Panc1 (cell line): ENCODE data around the gene WFDC12. TPM values are rescaled to one million over a fixed set of nuclear protein-coding genes. Genes with fewer than 3 reads are reported as not detected.

Experiments
- ATAC-seq: fragments of 200-7000 bp; cut with Tn5 transposase; 2 replicates; pipeline ENCODE4 v1.9.1; 2020; ENCODE audit warnings: mild to moderate bottlenecking, moderate library complexity
- BruUV-seq: library from RNA; stranded (reverse); fragments of 400-500 nt; replicated peaks from 2 replicates; lab custom pipeline; 2021; lab: Mats Ljungman, UMichigan
- CTCF ChIA-PET: fragments of 300-600 bp; sonication (Branson Sonifier 250); formaldehyde crosslinking; loops from one replicate; lab custom pipeline; 2022; ENCODE audit warnings: antibody characterized with exemption; lab: Charles Lee
- POLR2A ChIA-PET: fragments of 300-600 bp; sonication (Branson Sonifier 250); formaldehyde crosslinking; loops from one replicate; lab custom pipeline; 2022; ENCODE audit warnings: antibody characterized with exemption; lab: Charles Lee
- DNase-seq: peaks from one replicate; pipeline ENCODE4 v3.0.0-alpha.2; 2010; ENCODE audit warnings: low read depth, low spot score
- H3K27ac ChIP-seq: 2 replicates; pipeline ENCODE4 v1.5.1; 2011; ENCODE audit warnings: mild to moderate bottlenecking, low read length, inconsistent platforms
- H3K27me3 ChIP-seq: fragments of 200-500 bp; sonication (Bioruptor generic); 2 replicates; pipeline ENCODE4 v1.6.0; 2014; ENCODE audit warnings: low read length, inconsistent platforms; ENCODE audit not compliant: control insufficient read depth, insufficient read depth
- H3K36me3 ChIP-seq: fragments of 200-500 bp; sonication (Bioruptor generic); 2 replicates; pipeline ENCODE4 v1.5.1; 2014; ENCODE audit warnings: inconsistent platforms, mild to moderate bottlenecking, low read length, moderate library complexity; ENCODE audit not compliant: control insufficient read depth, insufficient read depth
- H3K4me1 ChIP-seq: 2 replicates; pipeline ENCODE4 v1.5.1; 2011; ENCODE audit warnings: inconsistent platforms, mild to moderate bottlenecking, low read length, moderate library complexity; ENCODE audit not compliant: control insufficient read depth, insufficient read depth
- H3K4me3 ChIP-seq, 2 experiments: 2 replicates each; pipeline ENCODE4 v1.5.1; 2011 to 2012; ENCODE audit warnings: low read depth in 2 of 2, low read length in 2 of 2, mild to moderate bottlenecking in 2 of 2, inconsistent platforms in 1 of 2, moderate library complexity in 1 of 2
- H3K9me3 ChIP-seq: fragments of 200-500 bp; sonication (Bioruptor generic); 2 replicates; pipeline ENCODE4 v1.5.1; 2014; ENCODE audit warnings: low read depth, mild to moderate bottlenecking, inconsistent platforms, low read length, moderate library complexity; ENCODE audit not compliant: control insufficient read depth, insufficient read depth
- POLR2AphosphoS5 ChIP-seq: IDR thresholded peaks from 2 replicates; pipeline ENCODE4 v1.6.1; 2012; ENCODE audit warnings: mild to moderate bottlenecking, low read depth, low read length, moderate library complexity
- SIN3A ChIP-seq: IDR thresholded peaks from 2 replicates; pipeline ENCODE4 v1.6.1; 2012; ENCODE audit warnings: low read depth, mild to moderate bottlenecking, low read length, moderate library complexity, borderline replicate concordance; ENCODE audit not compliant: insufficient read depth
- TCF7L2 ChIP-seq: IDR thresholded peaks from 2 replicates; pipeline ENCODE4 v1.6.1; 2011; ENCODE audit warnings: mild to moderate bottlenecking, low read depth, low read length, inconsistent platforms
- in situ Hi-C: cut with HindIII; loops from 2 replicates; pipeline ENCODE4 v1.10.0; 2016; ENCODE audit warnings: low sequenced_read_pairs, low pct_unique_long_range_greater_than_20kb
- intact Hi-C: fragments of 100-400 bp; cut with micrococcal nuclease; formaldehyde crosslinking; loops from one replicate; pipeline ENCODE4 v1.10.0; 2022; ENCODE audit not compliant: unreplicated experiment
- total RNA-seq: library from RNA; stranded (reverse); gene quantifications from one replicate; pipeline ENCODE4 v1.2.1, GENCODE V29; 2021; ENCODE audit not compliant: unreplicated experiment
- TF ChIP-seq, protein P1 (sequence below), 2 experiments: IDR thresholded peaks; 2 replicates each; pipeline ENCODE4 v1.6.1; 2011 to 2012; ENCODE audit warnings: low read depth in 2 of 2, control low read depth in 1 of 2, low read length in 1 of 2, mild to moderate bottlenecking in 1 of 2, moderate library complexity in 1 of 2; ENCODE audit not compliant: insufficient read depth in 1 of 2
- TF ChIP-seq, protein P2 (sequence below): fragments of 450-650 bp; IDR thresholded peaks from 2 replicates; pipeline ENCODE4 v1.5.1; 2017; ENCODE audit warnings: mild to moderate bottlenecking

WFDC12 gene
- total RNA-seq, 1 experiment from 2014 or later, result not detected

DNA sequence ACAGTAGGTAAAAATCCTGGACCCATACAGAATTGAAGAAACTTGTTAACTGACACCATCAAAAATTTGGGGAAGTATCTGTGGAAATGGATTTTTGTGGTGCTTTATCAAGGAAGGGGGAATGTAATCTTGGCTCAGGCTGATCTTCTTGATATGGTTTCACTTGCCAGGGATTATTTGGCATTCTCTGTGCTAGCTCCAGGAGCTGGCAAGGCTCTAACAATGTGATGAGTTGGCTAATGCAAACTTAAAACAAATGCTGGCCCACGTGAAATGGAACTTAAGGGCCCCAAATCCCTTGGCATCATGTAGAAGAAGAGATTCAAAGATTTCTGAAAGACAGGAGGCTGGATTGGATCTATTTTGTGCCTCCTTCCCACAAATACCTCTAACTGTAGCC, 36.5 kb downstream of the WFDC12 start:
- ChIA-PET CTCF (no interaction called here), POLR2A (no interaction called here)
- Histone ChIP-seq H3K4me3 (no peak overlapping the region), H3K4me1 (no peaks in the 10 kb centered on the region), H3K27ac (no peak overlapping the region), H3K9me3 (no peaks in the 10 kb centered on the region), H3K36me3 (no peaks in the 10 kb centered on the region), H3K27me3 (no peaks in the 10 kb centered on the region)
- no TSS peak for BruUV-seq
- intact Hi-C loops, result no loop called here
- in situ Hi-C loops, result no loop called here
- TF ChIP-seq TCF7L2 (no peak), POLR2AphosphoS5 (no peak)
- TF ChIP-seq, protein P1, sequence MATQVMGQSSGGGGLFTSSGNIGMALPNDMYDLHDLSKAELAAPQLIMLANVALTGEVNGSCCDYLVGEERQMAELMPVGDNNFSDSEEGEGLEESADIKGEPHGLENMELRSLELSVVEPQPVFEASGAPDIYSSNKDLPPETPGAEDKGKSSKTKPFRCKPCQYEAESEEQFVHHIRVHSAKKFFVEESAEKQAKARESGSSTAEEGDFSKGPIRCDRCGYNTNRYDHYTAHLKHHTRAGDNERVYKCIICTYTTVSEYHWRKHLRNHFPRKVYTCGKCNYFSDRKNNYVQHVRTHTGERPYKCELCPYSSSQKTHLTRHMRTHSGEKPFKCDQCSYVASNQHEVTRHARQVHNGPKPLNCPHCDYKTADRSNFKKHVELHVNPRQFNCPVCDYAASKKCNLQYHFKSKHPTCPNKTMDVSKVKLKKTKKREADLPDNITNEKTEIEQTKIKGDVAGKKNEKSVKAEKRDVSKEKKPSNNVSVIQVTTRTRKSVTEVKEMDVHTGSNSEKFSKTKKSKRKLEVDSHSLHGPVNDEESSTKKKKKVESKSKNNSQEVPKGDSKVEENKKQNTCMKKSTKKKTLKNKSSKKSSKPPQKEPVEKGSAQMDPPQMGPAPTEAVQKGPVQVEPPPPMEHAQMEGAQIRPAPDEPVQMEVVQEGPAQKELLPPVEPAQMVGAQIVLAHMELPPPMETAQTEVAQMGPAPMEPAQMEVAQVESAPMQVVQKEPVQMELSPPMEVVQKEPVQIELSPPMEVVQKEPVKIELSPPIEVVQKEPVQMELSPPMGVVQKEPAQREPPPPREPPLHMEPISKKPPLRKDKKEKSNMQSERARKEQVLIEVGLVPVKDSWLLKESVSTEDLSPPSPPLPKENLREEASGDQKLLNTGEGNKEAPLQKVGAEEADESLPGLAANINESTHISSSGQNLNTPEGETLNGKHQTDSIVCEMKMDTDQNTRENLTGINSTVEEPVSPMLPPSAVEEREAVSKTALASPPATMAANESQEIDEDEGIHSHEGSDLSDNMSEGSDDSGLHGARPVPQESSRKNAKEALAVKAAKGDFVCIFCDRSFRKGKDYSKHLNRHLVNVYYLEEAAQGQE (IDR thresholded peaks at IDR 0.05; ENCODE audit: insufficient read depth in 1 of 2, low read depth in 2 of 2, low read length in 1 of 2), result no peak
- ATAC-seq (no peak), DNase-seq (no peak)

DNA sequence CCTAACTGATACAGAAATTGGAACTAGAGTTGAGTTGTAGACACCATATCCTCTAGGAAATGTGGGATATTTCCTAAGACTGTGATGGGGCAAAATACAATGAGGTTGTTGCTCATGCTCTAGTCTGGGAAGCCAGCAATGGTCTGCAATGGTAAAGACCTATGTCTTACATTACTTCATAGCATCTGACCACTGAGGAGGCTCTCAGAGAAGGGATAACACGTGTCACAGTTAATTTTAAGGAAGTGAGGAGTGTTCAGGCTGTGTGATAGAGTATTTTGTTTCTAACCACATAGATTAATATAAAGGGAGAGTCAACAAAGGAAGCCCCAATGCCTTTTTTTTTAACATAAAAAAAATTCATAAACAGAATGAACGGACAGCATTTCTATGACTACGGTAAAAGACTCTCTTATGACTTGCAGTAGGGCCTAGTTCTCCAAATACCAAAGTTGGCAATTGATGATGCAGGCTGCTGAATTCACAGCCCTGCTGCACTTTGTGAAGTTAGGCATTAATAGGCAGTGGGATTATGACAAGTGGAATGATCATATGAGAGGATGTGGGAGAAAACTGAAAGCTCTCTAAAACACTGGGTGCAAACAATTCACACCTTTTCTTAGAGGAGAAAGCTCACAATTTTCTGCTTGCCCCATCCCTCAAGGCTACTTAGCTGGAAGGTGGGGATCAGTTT, 37.0 kb downstream of the WFDC12 start:
- TF ChIP-seq, protein P1 (IDR thresholded peaks at IDR 0.05; ENCODE audit: insufficient read depth in 1 of 2, low read depth in 2 of 2, low read length in 1 of 2), result no peak
- TF ChIP-seq SIN3A (no peak), TCF7L2 (no peak), POLR2AphosphoS5 (no peak)
- TF ChIP-seq, protein P2, sequence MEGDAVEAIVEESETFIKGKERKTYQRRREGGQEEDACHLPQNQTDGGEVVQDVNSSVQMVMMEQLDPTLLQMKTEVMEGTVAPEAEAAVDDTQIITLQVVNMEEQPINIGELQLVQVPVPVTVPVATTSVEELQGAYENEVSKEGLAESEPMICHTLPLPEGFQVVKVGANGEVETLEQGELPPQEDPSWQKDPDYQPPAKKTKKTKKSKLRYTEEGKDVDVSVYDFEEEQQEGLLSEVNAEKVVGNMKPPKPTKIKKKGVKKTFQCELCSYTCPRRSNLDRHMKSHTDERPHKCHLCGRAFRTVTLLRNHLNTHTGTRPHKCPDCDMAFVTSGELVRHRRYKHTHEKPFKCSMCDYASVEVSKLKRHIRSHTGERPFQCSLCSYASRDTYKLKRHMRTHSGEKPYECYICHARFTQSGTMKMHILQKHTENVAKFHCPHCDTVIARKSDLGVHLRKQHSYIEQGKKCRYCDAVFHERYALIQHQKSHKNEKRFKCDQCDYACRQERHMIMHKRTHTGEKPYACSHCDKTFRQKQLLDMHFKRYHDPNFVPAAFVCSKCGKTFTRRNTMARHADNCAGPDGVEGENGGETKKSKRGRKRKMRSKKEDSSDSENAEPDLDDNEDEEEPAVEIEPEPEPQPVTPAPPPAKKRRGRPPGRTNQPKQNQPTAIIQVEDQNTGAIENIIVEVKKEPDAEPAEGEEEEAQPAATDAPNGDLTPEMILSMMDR, result no peak
- no TSS peak for BruUV-seq
- H3K36me3 ChIP-seq, result no peaks in the 10 kb centered on the region
- ATAC-seq, result no peak
- no peaks in the 10 kb centered on the region for H3K27me3 ChIP-seq
- CTCF ChIA-PET, result interaction anchor here (0.5 to 1.1 kb wide), 2 partner anchors 8 to 75 kb away, joined by 3 to 11 read pairs; no protein-coding TSS in a partner anchor
- no peak for DNase-seq
- no peaks in the 10 kb centered on the region for H3K9me3 ChIP-seq
- H3K4me1 ChIP-seq, result no peaks in the 10 kb centered on the region
- H3K4me3 ChIP-seq, result no peak overlapping the region
- no peak overlapping the region for H3K27ac ChIP-seq
- POLR2A ChIA-PET, result no interaction called here
- in situ Hi-C loops (no loop called here), intact Hi-C loops (no loop called here)
